ENCODE data around the gene INO80D. TPM values are rescaled to one million over a fixed set of nuclear protein-coding genes. Genes with fewer than 3 reads are reported as not detected.

The INO80D gene
- polyA plus RNA-seq, 1 experiment = 3.3 TPM

GRCh38 chr2:206115026-206115578, 29.1 kb upstream of the INO80D start:
- H3K36me3 ChIP-seq (ENCODE audit: control insufficient read depth, insufficient read depth, low read length) = peaks cover 4% of the 10 kb centered on the region
- POLR2A ChIA-PET = no interaction called here

GRCh38 chr2:206112846-206113547, 27.0 kb upstream of the INO80D start:
- TF ChIP-seq CTCF (IDR thresholded peaks at IDR 0.05; ENCODE audit: insufficient read depth, low read depth, low read length) = no peak
- ChIA-PET POLR2A (no interaction called here), CTCF (no interaction called here)
- DNase-seq (ENCODE audit: low read depth) = no peak
- H3K4me3 ChIP-seq (ENCODE audit: low read depth, low read length) = no peak overlapping the region
- H3K27me3 ChIP-seq (ENCODE audit: control insufficient read depth, insufficient read depth, low read length) = no peaks in the 10 kb centered on the region
- H3K36me3 ChIP-seq (ENCODE audit: control insufficient read depth, insufficient read depth, low read length) = peaks cover 3% of the 10 kb centered on the region; the same call in 1 of the 2 replicates

More at GRCh38 chr2:206115026-206115578, 29.1 kb upstream of the INO80D start:
- CTCF ChIA-PET = interaction anchor here (0.6 to 1.0 kb wide), 2 partner anchors 30 to 353 kb away, joined by 3 read pairs; no protein-coding TSS in a partner anchor
- Histone ChIP-seq H3K4me3 (ENCODE audit: low read depth, low read length) (no peak overlapping the region), H3K27me3 (ENCODE audit: control insufficient read depth, insufficient read depth, low read length) (no peaks in the 10 kb centered on the region)
- TF ChIP-seq CTCF (IDR thresholded peaks at IDR 0.05; ENCODE audit: insufficient read depth, low read depth, low read length) = no peak
- no peak for DNase-seq (ENCODE audit: low read depth)

- no peak for TF ChIP-seq CTCF (IDR thresholded peaks at IDR 0.05; ENCODE audit: insufficient read depth, low read depth, low read length)
- no peak for DNase-seq (ENCODE audit: low read depth)
- POLR2A ChIA-PET = no interaction called here
These were observed 26.1 kb upstream of the INO80D start for GRCh38 chr2:206112108-206112507.

GRCh38 chr2:206108713-206109112, 22.7 kb upstream of the INO80D start:
- Histone ChIP-seq H3K4me3 (ENCODE audit: low read depth, low read length) (no peak overlapping the region), H3K36me3 (ENCODE audit: control insufficient read depth, insufficient read depth, low read length) (0 out of 2 replicates have a peak, but pooled peaks cover 1% of the 10 kb centered on the region), H3K27me3 (ENCODE audit: control insufficient read depth, insufficient read depth, low read length) (no peaks in the 10 kb centered on the region)
- DNase-seq (ENCODE audit: low read depth) = no peak
- no peak for TF ChIP-seq CTCF (IDR thresholded peaks at IDR 0.05; ENCODE audit: insufficient read depth, low read depth, low read length)
- POLR2A ChIA-PET = no interaction called here
- CTCF ChIA-PET = no interaction called here

More at GRCh38 chr2:206112108-206112507, 26.1 kb upstream of the INO80D start:
- CTCF ChIA-PET = no interaction called here
- Histone ChIP-seq H3K27me3 (ENCODE audit: control insufficient read depth, insufficient read depth, low read length) (no peaks in the 10 kb centered on the region), H3K36me3 (ENCODE audit: control insufficient read depth, insufficient read depth, low read length) (peaks cover 3% of the 10 kb centered on the region; the same call in 1 of the 2 replicates), H3K4me3 (ENCODE audit: low read depth, low read length) (no peak overlapping the region)

- no peaks in the 10 kb centered on the region for H3K27me3 ChIP-seq (ENCODE audit: control insufficient read depth, insufficient read depth, low read length)
- ChIA-PET CTCF (no interaction called here), POLR2A (interaction anchor here (0.6 kb wide), 1 partner anchor 1536 kb away, joined by 3 read pairs; no protein-coding TSS in a partner anchor)
- no peak for TF ChIP-seq CTCF (IDR thresholded peaks at IDR 0.05; ENCODE audit: insufficient read depth, low read depth, low read length)
- no peak for DNase-seq (ENCODE audit: low read depth)
- H3K4me3 ChIP-seq (ENCODE audit: low read depth, low read length) = no peak overlapping the region
- no peaks in the 10 kb centered on the region for H3K36me3 ChIP-seq (ENCODE audit: control insufficient read depth, insufficient read depth, low read length)
These were observed 19.6 kb upstream of the INO80D start for GRCh38 chr2:206105541-206105940.
